IMR-90 (cell line): ENCODE measurements around the gene FAIM2. TPM values are rescaled to one million over a fixed set of nuclear protein-coding genes. Genes with fewer than 3 reads are reported as not detected.

Source experiments
- ATAC-seq: fragments of 200-7000 bp; cut with Tn5 transposase; 2 replicates; pipeline ENCODE4 v1.9.1; 2020; ENCODE audit warnings: low read depth, mild to moderate bottlenecking, moderate library complexity
- BruUV-seq: library from RNA; stranded (reverse); fragments of 400-500 nt; replicated peaks from 2 replicates; lab custom pipeline; 2021; lab: Mats Ljungman, UMichigan
- CTCF ChIA-PET: fragments of 300-600 bp; formaldehyde crosslinking; extraction: SDS; loops from one replicate; lab custom pipeline; 2021; ENCODE audit warnings: antibody characterized with exemption; lab: Yijun Ruan, JAX
- POLR2A ChIA-PET: fragments of 300-600 bp; sonication (Branson Sonifier 250); formaldehyde crosslinking; loops from one replicate; lab custom pipeline; 2022; ENCODE audit warnings: antibody characterized with exemption; ENCODE audit not compliant: unreplicated experiment; lab: Charles Lee
- DNase-seq: peaks from one replicate; pipeline ENCODE4 v3.0.0; 2013
- H2AFZ ChIP-seq: replicated peaks from 2 replicates; pipeline ENCODE3; 2013; ENCODE audit warnings: low read length, mild to moderate bottlenecking; ENCODE audit not compliant: poor library complexity
- H2AK5ac ChIP-seq: 2 replicates; pipeline ENCODE4 v1.6.1; 2013; ENCODE audit warnings: low read depth, low read length, inconsistent platforms
- H2AK9ac ChIP-seq: replicated peaks from 2 replicates; pipeline ENCODE3; 2013; ENCODE audit warnings: mild to moderate bottlenecking, low read depth, low read length, moderate library complexity; ENCODE audit not compliant: poor library complexity
- H2BK120ac ChIP-seq: 2 replicates; pipeline ENCODE4 v1.6.1; 2013; ENCODE audit warnings: low read depth, low read length, inconsistent platforms
- H2BK15ac ChIP-seq: 3 replicates; pipeline ENCODE4 v1.6.1; 2013; ENCODE audit warnings: low read depth, low read length, inconsistent platforms
- H2BK20ac ChIP-seq: 2 replicates; pipeline ENCODE4 v1.6.1; 2013; ENCODE audit warnings: low read depth, mild to moderate bottlenecking, inconsistent platforms, low read length, moderate library complexity
- H2BK5ac ChIP-seq: 2 replicates; pipeline ENCODE4 v1.6.1; 2013; ENCODE audit warnings: mild to moderate bottlenecking, low read depth, low read length, inconsistent platforms; ENCODE audit not compliant: poor library complexity, severe bottlenecking
- H3K14ac ChIP-seq: replicated peaks from 2 replicates; pipeline ENCODE4 v1.6.1; 2013; ENCODE audit warnings: low read depth, low read length, inconsistent platforms
- H3K18ac ChIP-seq: 2 replicates; pipeline ENCODE4 v1.6.1; 2013; ENCODE audit warnings: low read depth, low read length, control low read depth
- H3K23ac ChIP-seq: 2 replicates; pipeline ENCODE4 v1.6.1; 2013; ENCODE audit warnings: low read depth, low read length, inconsistent platforms
- H3K27ac ChIP-seq: 2 replicates; pipeline ENCODE4 v1.5.1; 2013; ENCODE audit warnings: mild to moderate bottlenecking, control low read depth, low read length; ENCODE audit not compliant: insufficient read depth
- H3K27me3 ChIP-seq: 2 replicates; pipeline ENCODE4 v1.6.1; 2013; ENCODE audit warnings: low read length; ENCODE audit not compliant: control insufficient read depth, insufficient read depth
- H3K36me3 ChIP-seq: 2 replicates; pipeline ENCODE4 v1.6.1; 2013; ENCODE audit warnings: low read length, mixed read lengths; ENCODE audit not compliant: control insufficient read depth, insufficient read depth
- H3K4ac ChIP-seq: 2 replicates; pipeline ENCODE4 v1.6.1; 2013; ENCODE audit warnings: low read depth, low read length, inconsistent platforms
- H3K4me1 ChIP-seq: 2 replicates; pipeline ENCODE4 v1.6.1; 2013; ENCODE audit warnings: low read length, mixed read lengths; ENCODE audit not compliant: control insufficient read depth, insufficient read depth
- H3K4me2 ChIP-seq: 2 replicates; pipeline ENCODE4 v1.6.1; 2013; ENCODE audit warnings: low read depth, mild to moderate bottlenecking, control low read depth, low read length, moderate library complexity
- H3K4me3 ChIP-seq: 2 replicates; pipeline ENCODE4 v1.5.1; 2013; ENCODE audit warnings: low read depth, mild to moderate bottlenecking, control low read depth, low read length, moderate library complexity; ENCODE audit not compliant: insufficient read depth
- H3K56ac ChIP-seq: 2 replicates; pipeline ENCODE4 v1.6.1; 2013; ENCODE audit warnings: low read length, inconsistent platforms; ENCODE audit not compliant: insufficient read depth; ENCODE audit errors: extremely low read depth
- H3K79me1 ChIP-seq, 2 experiments: 2 replicates each; pipeline ENCODE4 v1.6.1; 2013; ENCODE audit warnings: low read length in 2 of 2, inconsistent platforms in 1 of 2, low read depth in 1 of 2
- H3K9ac ChIP-seq: 2 replicates; pipeline ENCODE4 v1.6.1; 2013; ENCODE audit warnings: low read depth, low read length, control low read depth
- H3K9me1 ChIP-seq: 2 replicates; pipeline ENCODE4 v1.6.1; 2013; ENCODE audit warnings: low read length, inconsistent platforms; ENCODE audit not compliant: insufficient read depth
- H3K9me3 ChIP-seq: 2 replicates; pipeline ENCODE4 v1.6.1; 2013; ENCODE audit warnings: low read length; ENCODE audit not compliant: control insufficient read depth, insufficient read depth
- H4K20me1 ChIP-seq: 2 replicates; pipeline ENCODE4 v1.6.1; 2013; ENCODE audit warnings: low read length, inconsistent platforms; ENCODE audit not compliant: insufficient read depth
- H4K5ac ChIP-seq: 2 replicates; pipeline ENCODE4 v1.6.1; 2013; ENCODE audit warnings: mild to moderate bottlenecking, low read depth, low read length, control low read depth
- H4K8ac ChIP-seq, 2 experiments: 2 replicates each; pipeline ENCODE4 v1.6.1; 2013; ENCODE audit warnings: low read depth in 2 of 2, low read length in 2 of 2, control low read depth in 1 of 2, inconsistent platforms in 1 of 2
- H4K91ac ChIP-seq: 2 replicates; pipeline ENCODE4 v1.6.1; 2013; ENCODE audit warnings: low read depth, low read length, inconsistent platforms; ENCODE audit not compliant: insufficient read depth
- BHLHE40 ChIP-seq: fragments of 150-350 bp; IDR thresholded peaks from 2 replicates; pipeline ENCODE4 v1.6.1; 2016; ENCODE audit warnings: mild to moderate bottlenecking, low read depth, low read length
- NFE2L2 ChIP-seq: fragments of 150-350 bp; IDR thresholded peaks from 2 replicates; pipeline ENCODE4 v1.6.1; 2016; ENCODE audit warnings: low read depth, mild to moderate bottlenecking, low read length
- WGBS, 2 experiments: methylation state at CpG; one replicate each; pipeline versions ENCODE4 v1.1.5 to v1.1.7; 2013; ENCODE audit warnings: missing lambda C conversion rate in 2 of 2; ENCODE audit not compliant: insufficient read length in 1 of 2; ENCODE audit errors: extremely low coverage in 2 of 2; 5-methylcytosine and 5-hydroxymethylcytosine counted together
- dilution Hi-C: fragments of 300-500 bp; cut with HindIII; formaldehyde crosslinking; loops from one replicate; pipeline ENCODE4 v1.14.3; 2018; ENCODE audit warnings: low sequenced_read_pairs; ENCODE audit not compliant: unreplicated experiment
- in situ Hi-C: fragments of 300-500 bp; cut with MboI; formaldehyde crosslinking; loops from 3 replicates; pipeline ENCODE4 v1.14.3; 2019; ENCODE audit warnings: low sequenced_read_pairs, inconsistent platforms, mixed read lengths
- intact Hi-C: fragments of 100-400 bp; cut with micrococcal nuclease; formaldehyde crosslinking; loops from 2 replicates; pipeline ENCODE4 v1.10.0; 2022
- polyA plus RNA-seq, 3 experiments: library from polyadenylated mRNA; depleted of rRNA; stranded (reverse); fragments of >200 nt; gene quantifications; 2 replicates each; pipeline ENCODE4 v1.2.3, GENCODE V29; 2012; ENCODE audit warnings: low replicate concordance in 1 of 3
- total RNA-seq: library from RNA; depleted of rRNA; stranded (reverse); fragments of >200 nt; gene quantifications from 2 replicates; pipeline ENCODE4 v1.2.3, GENCODE V29; 2012

The FAIM2 gene
- total and polyA plus RNA-seq, 2 of the 4 experiments (the other 2 are of a cell fraction): 0.72 to 5.3 TPM

DNA sequence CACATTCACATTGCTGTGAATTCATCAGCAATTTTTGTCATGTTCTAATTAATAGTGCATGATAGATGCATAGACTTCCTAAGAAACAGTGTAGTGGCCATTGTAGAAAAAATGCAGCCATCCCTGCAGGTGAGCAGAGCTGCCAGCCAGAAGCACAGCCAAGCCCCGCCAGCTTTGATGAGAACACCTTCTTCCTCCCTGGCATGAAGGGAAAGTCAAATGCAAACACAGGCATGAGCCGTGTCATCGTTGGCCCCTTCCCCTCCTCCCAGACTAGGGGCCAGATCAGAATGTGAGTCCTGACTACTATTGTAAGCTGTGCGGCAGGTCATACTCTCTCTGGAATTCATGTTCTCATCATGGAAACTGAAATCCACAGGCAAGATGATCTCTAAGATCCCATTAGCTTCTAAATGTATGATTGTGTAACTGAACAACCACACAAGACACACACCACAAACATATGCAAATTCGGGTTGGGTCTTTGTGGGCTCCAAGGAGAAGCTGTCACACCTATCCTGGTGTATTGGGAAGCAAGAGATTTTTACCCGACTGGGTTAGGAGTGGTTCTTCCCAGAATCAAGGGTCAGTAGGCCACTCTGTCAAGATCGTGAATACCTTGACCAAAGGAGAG is 44.0 kb upstream of the FAIM2 start:
- 100% methylated on average over 2 of the region's 7 CpGs; no CpG with 5 or more reads in 1 of the 2 experiments for WGBS, 2 experiments

More for the DNA sequence above, 44.0 kb upstream of the FAIM2 start:
- ATAC-seq (no peak), DNase-seq (no peak)
- intact Hi-C loops: no loop called here
- Histone ChIP-seq H4K5ac (no peak overlapping the region), H2BK15ac (no peak overlapping the region), H3K18ac (no peak overlapping the region), H2BK120ac (no peak overlapping the region), H3K79me1 (no peaks in the 10 kb centered on the region), H3K4me2 (no peak overlapping the region), H2AFZ (no peak overlapping the region), H3K27ac (no peak overlapping the region), H4K8ac (no peak overlapping the region), H4K91ac (no peak overlapping the region), H3K4me1 (no peaks in the 10 kb centered on the region; the same call in 1 of the 2 replicates), H2BK20ac (no peak overlapping the region), H3K56ac (no peak overlapping the region), H2AK9ac (no peak overlapping the region), H4K20me1 (no peaks in the 10 kb centered on the region), H2AK5ac (no peak overlapping the region), H3K4me3 (no peak overlapping the region), H3K9ac (no peak overlapping the region), H3K36me3 (no peaks in the 10 kb centered on the region), H3K9me1 (0 out of 2 replicates have a peak, but pooled peaks cover 3% of the 10 kb centered on the region), H3K4ac (no peak overlapping the region), H3K27me3 (peaks cover 25% of the 10 kb centered on the region), H3K14ac (no peak overlapping the region), H2BK5ac (no peak overlapping the region), H3K9me3 (no peaks in the 10 kb centered on the region), H3K23ac (no peak overlapping the region)
- ChIA-PET CTCF (no interaction called here), POLR2A (no interaction called here)
- no peak for TF ChIP-seq BHLHE40
- no peak for TF ChIP-seq NFE2L2
- in situ Hi-C loops: no loop called here
- no TSS peak for BruUV-seq
- dilution Hi-C loops: no loop called here
